22Rv1 (cell line): ENCODE results near the gene BAD.

ENCODE experiments used
- CTCF ChIP-seq: fragments of 450-650 bp; IDR thresholded peaks from 2 replicates; pipeline ENCODE4 v1.5.1; 2017; ENCODE audit warnings: mild to moderate bottlenecking
- ZFX ChIP-seq: fragments of 450-650 bp; IDR thresholded peaks from 2 replicates; pipeline ENCODE4 v1.6.1; 2017; ENCODE audit warnings: antibody characterized with exemption, borderline replicate concordance

GRCh38 chr11:64285885-64286800, 1.7 kb upstream of the BAD start:
- TF ChIP-seq CTCF = no peak
- no peak for TF ChIP-seq ZFX
